Lower leg skin (tissue), 3 donors: Measurements from ENCODE around the gene CCL17.

Experiments used
- CTCF ChIP-seq, 3 donors: fragments of 450-650 bp; IDR thresholded peaks; one replicate each; pipeline ENCODE4 v1.5.1; 2016; ENCODE audit warnings: antibody characterized with exemption in 3 of 3, mild to moderate bottlenecking in 3 of 3, moderate library complexity in 2 of 3
- POLR2A ChIP-seq, 2 donors: fragments of 450-650 bp; IDR thresholded peaks; one replicate each; pipeline ENCODE4 v1.6.1; 2016 to 2017; ENCODE audit warnings: antibody characterized with exemption in 2 of 2, mild to moderate bottlenecking in 1 of 2, moderate library complexity in 1 of 2

GRCh38 chr16:57367116-57367752, 37.3 kb upstream of the CCL17 start:
- TF ChIP-seq CTCF (IDR thresholded peaks at IDR 0.05) (no peak), POLR2A (IDR thresholded peaks at IDR 0.05) (no peak)
